Fibroblast of the aortic adventitia (primary cell): ENCODE data around the gene INAFM2. TPM values are rescaled to one million over a fixed set of nuclear protein-coding genes. Genes with fewer than 3 reads are reported as not detected.

ENCODE experiments used
- DNase-seq: peaks from one replicate; pipeline ENCODE4 v3.0.0-alpha.2; 2010; ENCODE audit warnings: low read depth
- H3K4me3 ChIP-seq: 2 replicates; pipeline ENCODE4 v1.5.1; 2011; ENCODE audit warnings: low read depth, mild to moderate bottlenecking, control low read depth, low read length, moderate library complexity
- total RNA-seq: library from RNA; depleted of rRNA; stranded (reverse); fragments of >200 nt; gene quantifications from 2 replicates; pipeline ENCODE4 v1.2.3, GENCODE V29; 2012; ENCODE audit warnings: low replicate concordance
- TF ChIP-seq, protein P1 (sequence below): IDR thresholded peaks from 2 replicates; pipeline ENCODE4 v1.5.1; 2011; ENCODE audit warnings: mild to moderate bottlenecking, low read length, control low read depth, inconsistent platforms; ENCODE audit not compliant: insufficient read depth

The INAFM2 gene
- total RNA-seq, 1 donor: 8.9 TPM

DNA sequence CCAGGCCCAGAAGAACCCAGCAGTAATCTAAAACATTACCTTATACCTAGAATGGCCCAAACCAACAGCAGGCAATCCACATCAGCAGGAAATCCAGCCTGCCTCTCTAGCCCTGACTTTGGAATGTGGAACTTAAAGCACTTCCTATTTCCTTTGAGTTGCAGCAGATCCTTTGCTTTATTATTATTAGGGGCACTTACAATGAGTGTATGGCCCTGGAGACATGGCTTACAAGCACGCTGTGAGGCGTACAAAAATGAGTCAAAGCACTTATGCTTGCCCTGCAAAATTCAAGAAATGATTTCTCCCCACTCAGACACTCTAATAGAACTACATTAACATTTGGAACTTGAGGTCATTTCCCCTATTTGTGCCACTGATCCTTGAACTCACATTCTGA lies 49.5 kb downstream of the INAFM2 start:
- TF ChIP-seq, protein P1, sequence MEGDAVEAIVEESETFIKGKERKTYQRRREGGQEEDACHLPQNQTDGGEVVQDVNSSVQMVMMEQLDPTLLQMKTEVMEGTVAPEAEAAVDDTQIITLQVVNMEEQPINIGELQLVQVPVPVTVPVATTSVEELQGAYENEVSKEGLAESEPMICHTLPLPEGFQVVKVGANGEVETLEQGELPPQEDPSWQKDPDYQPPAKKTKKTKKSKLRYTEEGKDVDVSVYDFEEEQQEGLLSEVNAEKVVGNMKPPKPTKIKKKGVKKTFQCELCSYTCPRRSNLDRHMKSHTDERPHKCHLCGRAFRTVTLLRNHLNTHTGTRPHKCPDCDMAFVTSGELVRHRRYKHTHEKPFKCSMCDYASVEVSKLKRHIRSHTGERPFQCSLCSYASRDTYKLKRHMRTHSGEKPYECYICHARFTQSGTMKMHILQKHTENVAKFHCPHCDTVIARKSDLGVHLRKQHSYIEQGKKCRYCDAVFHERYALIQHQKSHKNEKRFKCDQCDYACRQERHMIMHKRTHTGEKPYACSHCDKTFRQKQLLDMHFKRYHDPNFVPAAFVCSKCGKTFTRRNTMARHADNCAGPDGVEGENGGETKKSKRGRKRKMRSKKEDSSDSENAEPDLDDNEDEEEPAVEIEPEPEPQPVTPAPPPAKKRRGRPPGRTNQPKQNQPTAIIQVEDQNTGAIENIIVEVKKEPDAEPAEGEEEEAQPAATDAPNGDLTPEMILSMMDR: no peak
- DNase-seq: peak; percentile 42
- H3K4me3 ChIP-seq: no peak overlapping the region

Other genes starting within 250 kb of the INAFM2 start
- 2.3 and 10.6 TPM in 2 replicates for gene BMF, start 214.8 kb upstream of the INAFM2 start, total RNA-seq
- gene BUB1B, start 162.6 kb upstream of the INAFM2 start, total RNA-seq: 1.3 and 35.2 TPM in 2 replicates
- gene PAK6, start 84.6 kb upstream of the INAFM2 start, total RNA-seq: 0.09 TPM in 1 of 2 replicates, not detected in the other
- gene ANKRD63, start 40.6 kb upstream of the INAFM2 start, total RNA-seq: not detected in 2 replicates
- gene PLCB2, start 15.8 kb upstream of the INAFM2 start, total RNA-seq: 0.27 TPM in 1 of 2 replicates, not detected in the other
- 6.7 and 16.2 TPM in 2 replicates for gene CCDC9B, start 17.2 kb downstream of the INAFM2 start, total RNA-seq
- gene PHGR1, start 27.3 kb downstream of the INAFM2 start, total RNA-seq: not detected in 2 replicates
- gene DISP2, start 34.5 kb downstream of the INAFM2 start, total RNA-seq: 0.08 and 0.36 TPM in 2 replicates
- gene KNSTRN, start 59.0 kb downstream of the INAFM2 start, total RNA-seq: 24.5 and 44.1 TPM in 2 replicates
- 21.9 and 33.6 TPM in 2 replicates for gene IVD, start 82.1 kb downstream of the INAFM2 start, total RNA-seq
- gene BAHD1, start 117.3 kb downstream of the INAFM2 start, total RNA-seq: 9.0 and 14.4 TPM in 2 replicates
- gene CHST14, start 147.3 kb downstream of the INAFM2 start, total RNA-seq: 8.8 and 14.9 TPM in 2 replicates
- 21.3 and 24.0 TPM in 2 replicates for gene CCDC32, start 241.3 kb downstream of the INAFM2 start, total RNA-seq
- gene RPUSD2, start 245.6 kb downstream of the INAFM2 start, total RNA-seq: 6.2 and 7.6 TPM in 2 replicates